KOPT-K1 (cell line): Measurements from ENCODE around the gene SMIM10L2A.

Source experiments
- H3K27ac ChIP-seq: fragments of 200-600 bp; sonication (generic); 2 replicates; pipeline ENCODE4 v1.5.1; 2016; ENCODE audit warnings: antibody characterized with exemption, mild to moderate bottlenecking, low read depth, low read length; ENCODE audit not compliant: poor library complexity, severe bottlenecking
- H3K36me3 ChIP-seq: fragments of 200-600 bp; sonication (generic); 2 replicates; pipeline ENCODE4 v1.5.1; 2017; ENCODE audit warnings: antibody characterized with exemption, mild to moderate bottlenecking, low read length, moderate library complexity; ENCODE audit not compliant: insufficient read depth
- H3K9me3 ChIP-seq: fragments of 200-600 bp; sonication (generic); 2 replicates; pipeline ENCODE4 v1.5.1; 2017; ENCODE audit warnings: antibody characterized with exemption, low read length, mild to moderate bottlenecking; ENCODE audit not compliant: insufficient read depth, poor library complexity, severe bottlenecking

Gene SMIM10L2A

GRCh38 chrX:135476378-135476777, 54.6 kb downstream of the SMIM10L2A start:
- Histone ChIP-seq H3K36me3 (no peaks in the 10 kb centered on the region), H3K27ac (no peak overlapping the region), H3K9me3 (no peaks in the 10 kb centered on the region)

- Histone ChIP-seq H3K9me3 (no peaks in the 10 kb centered on the region), H3K36me3 (no peaks in the 10 kb centered on the region)
These were observed 55.8 kb downstream of the SMIM10L2A start for GRCh38 chrX:135477576-135477975.

More at GRCh38 chrX:135477576-135477975, 55.8 kb downstream of the SMIM10L2A start:
- H3K27ac ChIP-seq: no peak overlapping the region
